Dermis microvascular lymphatic vessel endothelial cell (primary cell): ENCODE measurements around the gene SATB1. TPM values are rescaled to one million over a fixed set of nuclear protein-coding genes. Genes with fewer than 3 reads are reported as not detected.

Experiments used
- DNase-seq, 2 donors: peaks; one replicate each; pipeline versions ENCODE4 v3.0.0 to v3.0.0-alpha.2; 2010; ENCODE audit warnings: low read depth in 2 of 2
- total RNA-seq: library from RNA; depleted of rRNA; stranded (reverse); fragments of >200 nt; gene quantifications from 2 replicates; pipeline ENCODE4 v1.2.1, GENCODE V29; 2014

SATB1 gene
- total RNA-seq, 1 donor from 2014 or later, result 3.3 TPM

- no peak for DNase-seq
Measured at GRCh38 chr3:18431266-18431665, 6.1 kb upstream of the SATB1 start.

GRCh38 chr3:18428991-18429745 is 4.0 kb upstream of the SATB1 start:
- DNase-seq, result no peak

GRCh38 chr3:18428036-18428435 is 2.9 kb upstream of the SATB1 start:
- DNase-seq, result no peak

GRCh38 chr3:18426597-18427193 is 1.6 kb upstream of the SATB1 start:
- DNase-seq, result no peak

GRCh38 chr3:18425641-18426257 is 610 bp upstream of the SATB1 start:
- peak in 1 of 2 donors; percentile 23 for DNase-seq

- no peak for DNase-seq
Measured at GRCh38 chr3:18424213-18424728, 868 bp downstream of the SATB1 start.

GRCh38 chr3:18423401-18424212 is 1.5 kb downstream of the SATB1 start:
- DNase-seq, result peak; percentile 14 to 45

- no peak for DNase-seq
Measured at GRCh38 chr3:18422972-18423371, 2.2 kb downstream of the SATB1 start.

- no peak for DNase-seq
Measured at GRCh38 chr3:18420555-18420954, 4.6 kb downstream of the SATB1 start.

- no peak for DNase-seq
Measured at GRCh38 chr3:18419232-18419631, 5.9 kb downstream of the SATB1 start.

GRCh38 chr3:18417904-18418572 is 7.1 kb downstream of the SATB1 start:
- DNase-seq, result no peak

- DNase-seq, result no peak
Measured at GRCh38 chr3:18416332-18416731, 8.8 kb downstream of the SATB1 start.

- no peak for DNase-seq
Measured at GRCh38 chr3:18415839-18416238, 9.3 kb downstream of the SATB1 start.

GRCh38 chr3:18415167-18415566 is 10.0 kb downstream of the SATB1 start:
- DNase-seq, result no peak

GRCh38 chr3:18412684-18413083 is 12.5 kb downstream of the SATB1 start:
- DNase-seq, result no peak

- no peak for DNase-seq
Measured at GRCh38 chr3:18411541-18411940, 13.6 kb downstream of the SATB1 start.

- DNase-seq, result no peak
Measured at GRCh38 chr3:18410205-18410604, 14.9 kb downstream of the SATB1 start.

GRCh38 chr3:18409266-18409665 is 15.9 kb downstream of the SATB1 start:
- no peak for DNase-seq

GRCh38 chr3:18405141-18405540 is 20.0 kb downstream of the SATB1 start:
- no peak for DNase-seq

GRCh38 chr3:18403061-18403460 is 22.1 kb downstream of the SATB1 start:
- DNase-seq, result no peak

- DNase-seq, result no peak
Measured at GRCh38 chr3:18402239-18402799, 22.8 kb downstream of the SATB1 start.
